ENCODE results near the gene SLC25A24.
"Not testable (repeated sequence)": the region's sequence is repeated elsewhere in the genome, so short reads cannot be mapped to it uniquely, and the experiment has no call there.

The SLC25A24 gene

GRCh38 chr1:108193333-108193732 lies 6.8 kb downstream of the SLC25A24 start:
- DNase-seq = no peak

GRCh38 chr1:108192581-108192980 lies 7.6 kb downstream of the SLC25A24 start:
- no peak for DNase-seq

GRCh38 chr1:108190686-108191416 lies 9.3 kb downstream of the SLC25A24 start:
- no peak for DNase-seq

GRCh38 chr1:108190001-108190634 lies 10.0 kb downstream of the SLC25A24 start:
- no peak for DNase-seq

GRCh38 chr1:108188801-108189200 lies 11.3 kb downstream of the SLC25A24 start:
- no peak for DNase-seq

- DNase-seq = no peak
Measured at GRCh38 chr1:108182959-108183700, 17.0 kb downstream of the SLC25A24 start.

- no peak for DNase-seq
Measured at GRCh38 chr1:108179018-108179417, 21.1 kb downstream of the SLC25A24 start.

GRCh38 chr1:108162409-108162808 lies 37.7 kb downstream of the SLC25A24 start:
- DNase-seq = not testable (repeated sequence)

GRCh38 chr1:108159951-108160350 lies 40.2 kb downstream of the SLC25A24 start:
- not testable (repeated sequence) for DNase-seq

- DNase-seq = no peak
Measured at GRCh38 chr1:108158893-108159453, 41.2 kb downstream of the SLC25A24 start.

GRCh38 chr1:108154314-108154713 lies 45.8 kb downstream of the SLC25A24 start:
- DNase-seq = no peak

GRCh38 chr1:108152782-108153222 lies 47.3 kb downstream of the SLC25A24 start:
- DNase-seq = no peak

GRCh38 chr1:108151548-108151947 lies 48.6 kb downstream of the SLC25A24 start:
- no peak for DNase-seq

GRCh38 chr1:108149796-108150467 lies 50.2 kb downstream of the SLC25A24 start:
- DNase-seq = no peak

GRCh38 chr1:108144569-108144968 lies 55.6 kb downstream of the SLC25A24 start:
- not testable (repeated sequence) for DNase-seq

GRCh38 chr1:108142773-108143394 lies 57.3 kb downstream of the SLC25A24 start:
- no peak for DNase-seq

GRCh38 chr1:108142258-108142657 lies 57.9 kb downstream of the SLC25A24 start:
- DNase-seq = no peak

- no peak for DNase-seq
Measured at GRCh38 chr1:108141621-108142020, 58.5 kb downstream of the SLC25A24 start.

- no peak for DNase-seq
Measured at GRCh38 chr1:108140936-108141335, 59.2 kb downstream of the SLC25A24 start.

- no peak for DNase-seq
Measured at GRCh38 chr1:108140177-108140576, 60.0 kb downstream of the SLC25A24 start.

GRCh38 chr1:108139555-108139954 lies 60.6 kb downstream of the SLC25A24 start:
- DNase-seq = not testable (repeated sequence)

- not testable (repeated sequence) for DNase-seq
Measured at GRCh38 chr1:108133148-108133547, 67.0 kb downstream of the SLC25A24 start.

All from activated T-cell treated with anti-CD3 and anti-CD28 coated beads for 4 hours (primary cell).